ENCODE data around the gene C1orf105.
"Not testable (repeated sequence)": the region's sequence is repeated elsewhere in the genome, so short reads cannot be mapped to it uniquely, and the experiment has no call there.

Gene C1orf105, protein sequence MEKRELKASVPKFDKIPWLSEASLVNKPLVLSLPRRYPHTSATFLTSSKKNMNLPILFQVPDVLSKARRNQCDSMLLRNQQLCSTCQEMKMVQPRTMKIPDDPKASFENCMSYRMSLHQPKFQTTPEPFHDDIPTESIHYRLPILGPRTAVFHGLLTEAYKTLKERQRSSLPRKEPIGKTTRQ

DNA sequence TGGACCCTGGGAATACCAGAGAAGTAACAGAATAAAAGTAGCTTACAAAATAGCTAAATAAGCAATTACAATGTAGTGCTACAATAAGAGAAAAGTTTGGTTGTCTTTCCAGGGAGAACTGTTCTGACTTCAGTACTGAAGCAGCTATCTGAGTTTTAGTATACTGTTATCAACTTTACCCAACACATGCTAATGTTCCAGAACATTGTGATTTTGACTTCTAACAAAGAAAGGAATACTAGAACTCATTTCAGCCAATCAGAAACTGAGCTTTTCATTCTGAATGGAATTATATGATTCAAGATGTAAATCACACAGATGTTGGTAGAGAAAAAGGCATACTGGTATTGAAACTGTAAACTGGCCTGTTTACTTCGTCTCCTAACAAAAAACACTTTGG is at the start of gene C1orf105:
TSS of gene C1orf105 (plus strand) at position 301 of the 400 bp plus-strand sequence. CDS start 201 bp downstream, outside the sequence.
- DNase-seq, result no peak

GRCh38 chr1:172371646-172372045 is 48.8 kb upstream of the C1orf105 start:
- not testable (repeated sequence) for DNase-seq

DNA sequence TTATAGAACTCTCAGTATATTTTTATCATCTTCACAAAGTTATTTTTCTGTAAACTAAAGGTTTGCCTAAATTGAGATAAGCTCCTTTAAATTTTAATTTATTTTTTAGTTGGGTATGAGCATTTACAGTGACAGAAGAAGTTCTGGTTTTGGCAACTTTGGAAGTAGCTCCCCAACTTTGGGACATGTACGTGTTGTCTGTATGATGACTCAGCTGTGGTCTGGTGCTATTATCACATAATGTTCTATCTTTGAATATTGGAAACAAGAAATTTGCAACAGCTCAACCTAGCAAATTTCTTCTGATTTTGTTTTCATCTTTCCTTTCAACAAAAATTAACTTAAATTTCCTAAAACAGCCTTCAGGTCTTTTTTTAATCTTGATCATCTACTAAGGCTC is 46.6 kb upstream of the C1orf105 start:
- no peak for DNase-seq

GRCh38 chr1:172375211-172375631 is 45.3 kb upstream of the C1orf105 start:
- DNase-seq, result no peak

GRCh38 chr1:172376431-172376830 is 44.1 kb upstream of the C1orf105 start:
- no peak for DNase-seq

- no peak for DNase-seq
Observed at GRCh38 chr1:172377565-172377964, 42.9 kb upstream of the C1orf105 start.

DNA sequence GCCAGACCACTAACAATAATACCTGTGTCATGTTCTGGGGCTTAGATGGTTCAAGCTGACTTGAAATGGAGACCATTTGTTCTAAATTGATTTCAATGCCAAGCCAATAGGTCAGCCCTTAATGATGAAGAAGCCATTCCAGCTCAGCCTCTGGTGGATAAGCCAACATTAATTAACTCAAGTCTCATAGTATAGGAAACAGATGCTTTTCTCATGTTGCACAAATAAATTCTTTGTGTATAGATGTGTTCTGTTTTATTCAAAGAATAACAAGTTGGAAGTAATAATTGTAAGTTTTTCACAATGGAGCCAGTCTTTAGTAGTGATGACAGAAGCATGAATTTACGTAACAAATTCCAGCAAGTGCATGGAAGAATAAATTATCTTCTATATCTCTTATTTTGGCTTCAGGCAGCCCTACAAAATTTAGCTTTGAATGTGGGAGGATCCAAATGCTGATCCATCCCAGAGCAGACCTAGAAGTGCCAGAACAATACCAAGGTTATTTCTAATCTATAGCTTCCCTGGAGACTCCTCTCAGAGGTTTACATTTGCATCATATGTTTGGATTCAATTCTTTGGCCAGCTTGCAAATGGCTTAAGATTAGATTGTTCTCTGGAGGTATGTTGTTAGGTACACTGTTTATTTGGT is 42.2 kb upstream of the C1orf105 start:
- DNase-seq, result no peak

GRCh38 chr1:172380441-172381244 is 39.8 kb upstream of the C1orf105 start:
- peak; percentile 10 for DNase-seq

DNA sequence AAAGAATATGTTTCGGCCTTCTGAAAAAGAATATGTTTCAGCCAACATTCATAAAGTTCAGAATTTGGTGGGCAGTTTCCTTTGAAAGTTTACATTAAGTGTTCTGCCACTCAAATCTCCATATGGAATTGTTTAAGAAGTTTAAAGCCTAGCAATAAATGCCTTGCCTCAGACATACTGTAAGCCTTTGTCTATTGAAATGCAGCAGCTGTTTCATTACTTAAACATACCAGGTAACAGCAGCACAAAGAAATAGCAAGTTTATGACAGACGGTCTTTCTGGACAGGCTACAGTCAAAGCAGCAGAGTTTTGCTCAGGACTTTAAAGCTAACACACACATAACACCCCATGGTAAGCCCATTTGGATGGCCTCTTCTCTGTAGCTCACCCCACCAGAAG is 38.5 kb upstream of the C1orf105 start:
- DNase-seq, result no peak

GRCh38 chr1:172382406-172382805 is 38.1 kb upstream of the C1orf105 start:
- no peak for DNase-seq

GRCh38 chr1:172382990-172383389 is 37.5 kb upstream of the C1orf105 start:
- no peak for DNase-seq

DNA sequence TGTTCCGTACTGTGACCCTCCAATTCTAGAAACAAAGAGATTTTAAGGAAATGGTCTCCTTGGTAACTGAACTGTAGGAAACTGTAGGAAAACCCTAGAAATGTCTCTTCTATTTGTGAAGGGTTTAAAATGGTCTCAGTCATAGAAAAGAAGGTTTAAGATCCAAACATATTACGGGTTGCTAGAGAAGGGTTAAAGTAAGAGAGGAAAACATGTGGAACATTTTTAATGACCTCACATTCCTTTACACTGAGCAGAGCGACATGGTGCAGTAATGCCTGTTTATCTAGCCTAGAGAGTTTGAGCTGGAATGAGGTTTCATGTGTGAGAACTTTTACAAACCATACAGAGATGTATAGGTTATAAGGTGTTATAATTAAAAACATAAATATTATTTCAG is 36.9 kb upstream of the C1orf105 start:
- peak; percentile 73 for DNase-seq

GRCh38 chr1:172384656-172385055 is 35.8 kb upstream of the C1orf105 start:
- no peak for DNase-seq

GRCh38 chr1:172386046-172386445 is 34.4 kb upstream of the C1orf105 start:
- DNase-seq, result no peak

DNA sequence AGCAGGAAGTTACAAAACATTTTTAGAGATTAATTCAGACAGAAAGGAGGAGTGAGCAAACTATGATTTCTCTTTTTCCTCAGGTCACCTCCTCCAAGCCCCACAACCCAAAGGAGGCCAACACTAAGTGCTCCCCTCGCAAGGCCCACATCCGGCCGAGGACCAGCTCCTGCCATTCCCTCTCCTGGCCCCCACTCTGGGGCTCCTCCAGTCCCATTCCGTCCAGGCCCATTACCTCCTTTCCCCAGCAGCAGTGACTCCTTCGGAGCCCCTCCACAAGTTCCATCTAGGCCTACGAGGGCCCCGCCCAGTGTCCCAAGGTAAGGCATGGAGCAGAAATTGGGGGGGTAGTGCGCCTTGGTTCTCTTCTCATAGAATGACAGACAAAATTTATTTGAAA is 32.0 kb upstream of the C1orf105 start:
- no peak for DNase-seq

GRCh38 chr1:172390301-172390682 is 30.2 kb upstream of the C1orf105 start:
- DNase-seq, result no peak

- DNase-seq, result peak; percentile 47
Observed at GRCh38 chr1:172390683-172391551, 29.6 kb upstream of the C1orf105 start.

GRCh38 chr1:172391976-172392375 is 28.5 kb upstream of the C1orf105 start:
- DNase-seq, result no peak

GRCh38 chr1:172393354-172393753 is 27.1 kb upstream of the C1orf105 start:
- DNase-seq, result no peak

GRCh38 chr1:172394141-172394751 is 26.2 kb upstream of the C1orf105 start:
- no peak for DNase-seq

GRCh38 chr1:172394811-172395210 is 25.7 kb upstream of the C1orf105 start:
- no peak for DNase-seq

DNA sequence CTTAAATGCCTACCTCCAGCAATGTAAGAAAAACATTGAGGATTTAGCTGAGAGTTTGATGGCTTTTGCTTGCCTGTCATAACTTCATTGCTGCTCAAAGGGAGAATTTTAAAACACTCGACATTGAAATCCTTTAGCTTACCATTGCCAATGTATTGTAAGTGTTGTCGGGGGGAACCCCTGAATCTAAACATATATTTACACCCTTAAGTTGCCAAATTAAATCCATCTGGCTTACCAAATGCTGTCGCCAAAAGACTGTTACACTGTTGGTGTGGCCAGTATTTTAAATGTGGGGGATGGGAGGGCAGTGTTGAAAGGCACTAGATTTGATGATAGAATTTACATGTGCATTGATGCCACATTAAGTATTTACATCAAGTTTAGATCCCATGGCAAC is 24.9 kb upstream of the C1orf105 start:
- DNase-seq, result no peak

- no peak for DNase-seq
Observed at GRCh38 chr1:172397221-172397620, 23.3 kb upstream of the C1orf105 start.

Data from EL (cell line).